Neuron (in vitro differentiated cells): ENCODE measurements around the gene STUB1.

Experiments
- H2AFZ ChIP-seq: one replicate; pipeline ENCODE4 v1.6.1; 2013; ENCODE audit warnings: low read depth, mild to moderate bottlenecking, inconsistent platforms, low read length, moderate library complexity
- H3K27me3 ChIP-seq: one replicate; pipeline ENCODE4 v1.6.1; 2013; ENCODE audit warnings: low read length; ENCODE audit not compliant: insufficient read depth
- H3K36me3 ChIP-seq: one replicate; pipeline ENCODE4 v1.6.1; 2013; ENCODE audit warnings: low read length; ENCODE audit not compliant: insufficient read depth
- H3K4me1 ChIP-seq: one replicate; pipeline ENCODE4 v1.6.1; 2013; ENCODE audit warnings: low read length; ENCODE audit not compliant: insufficient read depth
- H3K4me3 ChIP-seq: 2 replicates; pipeline ENCODE4 v1.5.1; 2013; ENCODE audit warnings: mild to moderate bottlenecking, low read length, moderate library complexity
- H3K9me3 ChIP-seq: one replicate; pipeline ENCODE4 v1.6.1; 2013; ENCODE audit warnings: low read length

Gene STUB1

DNA sequence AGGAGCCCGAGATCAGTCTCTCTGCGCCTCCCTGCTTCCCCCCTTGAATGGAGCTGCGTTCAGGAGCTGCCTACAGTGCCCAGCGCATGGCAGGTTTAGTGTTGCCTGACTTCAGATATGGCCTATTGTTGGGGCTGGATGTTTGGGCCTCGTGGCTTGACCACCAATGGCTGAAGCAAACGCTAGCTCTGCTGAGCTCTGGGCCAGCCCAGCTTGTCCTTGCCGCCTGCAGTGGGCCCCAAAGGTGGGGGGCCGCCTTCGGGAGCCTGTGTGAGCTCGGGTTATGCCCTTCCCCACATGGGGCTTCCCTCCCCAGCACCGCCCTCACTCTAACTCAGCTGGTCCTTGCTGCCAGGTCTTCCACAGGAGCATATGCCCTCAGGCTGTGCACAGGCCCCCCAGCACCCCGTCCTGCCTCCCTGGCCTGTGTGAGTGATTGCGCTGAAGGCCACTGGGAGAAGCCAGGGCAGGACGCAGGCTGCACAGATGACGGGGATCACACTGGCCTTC, 42.1 kb upstream of the STUB1 start:
- H3K27me3 ChIP-seq: no peaks in the 10 kb centered on the region
- peaks cover 40% of the 10 kb centered on the region for H3K4me1 ChIP-seq
- no peaks in the 10 kb centered on the region for H3K9me3 ChIP-seq
- no peak overlapping the region for H2AFZ ChIP-seq
- H3K4me3 ChIP-seq: no peak overlapping the region
- peaks cover 12% of the 10 kb centered on the region for H3K36me3 ChIP-seq

DNA sequence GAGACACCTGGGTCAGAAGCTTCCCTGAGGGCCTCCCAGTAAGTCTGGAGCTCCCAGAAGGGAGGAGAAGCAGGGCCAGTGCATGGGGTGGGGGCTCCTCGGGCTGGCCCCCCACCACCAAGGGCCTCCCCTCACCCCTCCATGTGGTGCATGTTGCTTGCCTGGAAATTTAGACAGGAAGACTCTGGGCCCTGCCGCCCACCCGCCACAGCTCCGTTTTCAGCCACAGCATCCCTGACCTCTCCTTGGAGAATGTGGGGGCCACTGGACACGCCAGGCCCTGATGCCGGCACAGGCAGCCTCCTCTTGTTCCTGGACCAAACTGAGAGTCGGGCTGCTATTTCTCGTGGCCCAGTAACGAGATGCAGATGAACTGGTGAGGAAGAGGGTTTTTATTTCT, 41.4 kb upstream of the STUB1 start:
- H3K36me3 ChIP-seq: peaks cover 7% of the 10 kb centered on the region
- H3K27me3 ChIP-seq: no peaks in the 10 kb centered on the region
- no peak overlapping the region for H3K4me3 ChIP-seq
- H3K9me3 ChIP-seq: no peaks in the 10 kb centered on the region
- no peak overlapping the region for H2AFZ ChIP-seq
- H3K4me1 ChIP-seq: peaks cover 40% of the 10 kb centered on the region

- no peaks in the 10 kb centered on the region for H3K36me3 ChIP-seq
- no peak overlapping the region for H2AFZ ChIP-seq
- H3K27me3 ChIP-seq: no peaks in the 10 kb centered on the region
- H3K4me1 ChIP-seq: peaks cover 30% of the 10 kb centered on the region
- no peaks in the 10 kb centered on the region for H3K9me3 ChIP-seq
- no peak overlapping the region for H3K4me3 ChIP-seq
Measured at GRCh38 chr16:640614-641013, 39.6 kb upstream of the STUB1 start.

- peak within 1 kb of the TSS; percentile 66 for H3K4me3 ChIP-seq
- H3K36me3 ChIP-seq: no peaks in the 10 kb centered on the region
- peak within 1 kb of the TSS; percentile 62 for H2AFZ ChIP-seq
- no peaks in the 10 kb centered on the region for H3K27me3 ChIP-seq
- peaks cover 29% of the 10 kb centered on the region for H3K4me1 ChIP-seq
- H3K9me3 ChIP-seq: no peaks in the 10 kb centered on the region
Measured at GRCh38 chr16:641326-642188, 38.7 kb upstream of the STUB1 start, which contains the start of gene MCRIP2. Gene MCRIP2 (plus strand): TSS chr16:641828. CDS start chr16:641992, 164 bp downstream.

GRCh38 chr16:642189-643049, 37.8 kb upstream of the STUB1 start:
- peak overlapping the region; percentile 66 for H3K4me3 ChIP-seq
- peaks cover 26% of the 10 kb centered on the region for H3K4me1 ChIP-seq
- H3K36me3 ChIP-seq: no peaks in the 10 kb centered on the region
- H3K9me3 ChIP-seq: no peaks in the 10 kb centered on the region
- H3K27me3 ChIP-seq: no peaks in the 10 kb centered on the region
- H2AFZ ChIP-seq: peak overlapping the region; percentile 62

- H3K36me3 ChIP-seq: no peaks in the 10 kb centered on the region
- H3K27me3 ChIP-seq: no peaks in the 10 kb centered on the region
- no peak overlapping the region for H2AFZ ChIP-seq
- H3K9me3 ChIP-seq: no peaks in the 10 kb centered on the region
- H3K4me3 ChIP-seq: peak overlapping the region; percentile 66
- H3K4me1 ChIP-seq: peaks cover 22% of the 10 kb centered on the region
Measured at GRCh38 chr16:643050-643368, 37.2 kb upstream of the STUB1 start.

DNA sequence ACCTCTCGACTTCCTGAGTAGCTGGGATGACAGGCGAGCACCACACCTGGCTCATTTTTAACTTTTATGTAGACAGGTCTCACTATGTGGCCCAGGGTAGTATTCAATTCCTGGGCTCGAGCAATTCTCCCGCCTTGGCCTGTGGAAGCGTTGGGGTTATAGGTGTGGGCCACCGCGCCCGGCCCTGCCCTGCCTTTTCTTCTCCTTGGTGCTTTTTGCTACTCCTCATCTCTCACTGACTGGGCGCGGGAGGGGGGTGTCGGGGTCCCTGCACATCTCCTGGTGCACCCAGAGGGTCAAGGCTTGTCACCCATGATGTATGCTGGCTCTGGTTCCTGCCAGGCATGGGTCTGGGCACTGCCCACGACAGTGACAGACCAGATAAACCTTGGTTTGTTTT, 35.7 kb upstream of the STUB1 start:
- Histone ChIP-seq H3K4me1 (peaks cover 21% of the 10 kb centered on the region), H2AFZ (no peak overlapping the region), H3K4me3 (no peak overlapping the region), H3K36me3 (no peaks in the 10 kb centered on the region), H3K9me3 (no peaks in the 10 kb centered on the region), H3K27me3 (no peaks in the 10 kb centered on the region)

DNA sequence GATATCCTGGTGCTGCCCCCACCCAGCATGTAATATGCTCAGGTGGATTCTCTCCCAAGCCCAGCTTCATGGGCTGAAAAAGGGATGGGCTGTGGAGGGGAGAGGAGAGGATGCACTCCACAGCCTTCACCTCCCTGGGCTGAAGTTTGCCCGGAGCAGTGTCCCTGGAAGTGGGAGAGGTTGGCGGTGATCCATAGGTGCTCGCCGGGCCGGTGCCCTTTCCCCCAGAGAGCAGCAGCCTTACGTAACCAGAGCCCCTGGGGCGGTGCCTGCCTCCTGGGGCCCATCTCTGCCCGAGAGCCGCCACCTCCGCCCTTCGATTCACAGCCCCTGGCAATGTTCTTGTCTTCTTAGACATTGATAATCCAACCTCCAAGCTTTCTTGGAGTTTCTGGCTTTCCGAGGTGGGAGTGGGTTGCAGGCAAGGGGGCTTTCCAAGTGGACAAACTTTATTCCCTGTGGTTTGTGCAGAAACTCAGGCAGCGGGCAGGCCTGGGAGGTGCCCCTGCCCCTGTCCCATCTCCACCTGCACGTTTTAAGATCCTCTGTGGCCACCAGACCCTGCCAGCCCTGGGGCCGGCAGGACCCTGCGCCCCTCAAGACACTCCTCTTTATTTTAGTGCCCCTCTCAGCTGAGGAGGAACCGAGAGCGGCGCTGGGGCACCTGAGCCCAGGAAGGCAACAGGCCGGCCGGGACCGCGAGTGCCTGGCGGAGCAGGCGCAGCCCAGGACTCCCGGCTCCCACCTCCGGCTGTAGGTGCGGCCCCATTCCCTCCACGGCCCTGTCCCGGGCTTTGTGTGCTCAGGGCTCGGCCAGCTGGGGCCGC, 34.1 kb upstream of the STUB1 start:
- Histone ChIP-seq H3K4me3 (no peak overlapping the region), H3K4me1 (peaks cover 27% of the 10 kb centered on the region), H2AFZ (no peak overlapping the region), H3K9me3 (no peaks in the 10 kb centered on the region), H3K27me3 (no peaks in the 10 kb centered on the region), H3K36me3 (no peaks in the 10 kb centered on the region)

DNA sequence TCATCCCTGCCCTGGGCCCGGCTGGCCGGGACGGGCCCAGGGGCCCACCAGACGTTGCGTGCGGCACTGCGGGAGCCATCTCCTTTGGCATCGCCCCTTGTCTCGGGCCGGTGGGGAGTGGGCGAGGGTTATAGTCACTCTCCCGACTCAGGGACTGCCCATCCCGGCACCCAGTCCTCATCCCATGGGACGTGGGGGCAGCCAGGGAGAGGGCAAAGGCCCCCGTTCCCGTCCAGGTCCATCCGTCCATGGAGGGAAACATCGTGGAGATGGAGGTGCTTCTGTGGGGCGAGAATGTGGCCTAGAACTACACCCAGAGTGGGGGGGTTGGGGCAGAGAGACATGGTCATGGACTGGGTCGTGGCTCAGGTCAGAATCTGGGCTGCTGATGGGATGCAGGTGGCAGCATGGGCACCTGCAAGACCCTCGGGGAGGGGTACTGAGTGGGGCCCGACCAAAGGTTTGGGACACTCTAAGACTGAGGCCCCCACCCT, 33.5 kb upstream of the STUB1 start:
- H3K4me1 ChIP-seq: peaks cover 25% of the 10 kb centered on the region
- H3K36me3 ChIP-seq: peaks cover 3% of the 10 kb centered on the region
- H2AFZ ChIP-seq: no peak overlapping the region
- no peaks in the 10 kb centered on the region for H3K27me3 ChIP-seq
- H3K4me3 ChIP-seq: no peak overlapping the region
- no peaks in the 10 kb centered on the region for H3K9me3 ChIP-seq

- Histone ChIP-seq H3K9me3 (no peaks in the 10 kb centered on the region), H3K36me3 (peaks cover 7% of the 10 kb centered on the region), H2AFZ (no peak overlapping the region), H3K4me3 (no peak overlapping the region), H3K4me1 (peaks cover 22% of the 10 kb centered on the region), H3K27me3 (no peaks in the 10 kb centered on the region)
Measured at GRCh38 chr16:647173-647902, 32.9 kb upstream of the STUB1 start.

- H3K9me3 ChIP-seq: no peaks in the 10 kb centered on the region
- H3K4me1 ChIP-seq: peaks cover 17% of the 10 kb centered on the region
- H2AFZ ChIP-seq: peak overlapping the region; percentile 82
- peak overlapping the region; percentile 95 for H3K4me3 ChIP-seq
- peaks cover 10% of the 10 kb centered on the region for H3K36me3 ChIP-seq
- H3K27me3 ChIP-seq: no peaks in the 10 kb centered on the region
Measured at GRCh38 chr16:648071-648780, 32.0 kb upstream of the STUB1 start.
